ENCODE data around the gene PPP2R5E. TPM values are rescaled to one million over a fixed set of nuclear protein-coding genes. Genes with fewer than 3 reads are reported as not detected.

Gene PPP2R5E
- total RNA-seq, 1 donor from 2014 or later, result 72.0 TPM

GRCh38 chr14:63496837-63497400, 46.3 kb downstream of the PPP2R5E start:
- Histone ChIP-seq H4K20me1 (ENCODE audit: low read depth) (peaks cover 80% of the 10 kb centered on the region), H2AFZ (replicated peaks) (no peak overlapping the region), H3K79me2 (ENCODE audit: low read depth) (peaks cover 99% of the 10 kb centered on the region), H3F3A (ENCODE audit: low read depth) (no peaks in the 10 kb centered on the region), H3K27ac (no peak overlapping the region), H3K4me2 (no peak overlapping the region), H3K27me3 (no peaks in the 10 kb centered on the region), H3K36me3 (no peaks in the 10 kb centered on the region), H3K4me1 (peaks cover 11% of the 10 kb centered on the region), H3K9ac (no peak overlapping the region), H3K9me3 (ENCODE audit: low read depth) (no peaks in the 10 kb centered on the region), H3K4me3 (no peak overlapping the region)
- H3K4me3 Mint-ChIP-seq, result no peak overlapping the region
- DNase-seq (ENCODE audit: low spot score), result no peak
- no peak overlapping the region for H3K27ac Mint-ChIP-seq
- no peaks in the 10 kb centered on the region for H3K9me3 Mint-ChIP-seq
- peaks cover 2% of the 10 kb centered on the region for H3K36me3 Mint-ChIP-seq
- no peaks in the 10 kb centered on the region for H3K27me3 Mint-ChIP-seq (ENCODE audit: insufficient read depth, low read depth)
- TF ChIP-seq CTCF (IDR thresholded peaks at IDR 0.05) (no peak), EZH2phosphoT487 (IDR thresholded peaks at IDR 0.05) (no peak), EZH2 (IDR thresholded peaks at IDR 0.05) (no peak)
- H3K4me1 Mint-ChIP-seq, result peaks cover 24% of the 10 kb centered on the region

GRCh38 chr14:63493246-63493645, 49.9 kb downstream of the PPP2R5E start:
- Histone ChIP-seq H3K9me3 (ENCODE audit: low read depth) (no peaks in the 10 kb centered on the region), H3K4me1 (peaks cover 11% of the 10 kb centered on the region), H4K20me1 (ENCODE audit: low read depth) (peaks cover 81% of the 10 kb centered on the region), H2AFZ (replicated peaks) (no peak overlapping the region), H3K27me3 (no peaks in the 10 kb centered on the region), H3K79me2 (ENCODE audit: low read depth) (peaks cover 100% of the 10 kb centered on the region), H3K9ac (no peak overlapping the region), H3K27ac (no peak overlapping the region), H3K4me3 (no peak overlapping the region), H3K36me3 (no peaks in the 10 kb centered on the region), H3F3A (ENCODE audit: low read depth) (no peaks in the 10 kb centered on the region), H3K4me2 (no peak overlapping the region)
- Mint-ChIP-seq H3K36me3 (peaks cover 5% of the 10 kb centered on the region), H3K9me3 (no peaks in the 10 kb centered on the region), H3K4me1 (peaks cover 15% of the 10 kb centered on the region), H3K27ac (no peak overlapping the region), H3K27me3 (ENCODE audit: insufficient read depth, low read depth) (no peaks in the 10 kb centered on the region), H3K4me3 (no peak overlapping the region)
- no peak for TF ChIP-seq EZH2 (IDR thresholded peaks at IDR 0.05)
- no peak for TF ChIP-seq EZH2phosphoT487 (IDR thresholded peaks at IDR 0.05)
- TF ChIP-seq CTCF (IDR thresholded peaks at IDR 0.05), result peak; percentile 23
- peak; percentile 64 for DNase-seq (ENCODE audit: low spot score)

- H3K4me1 ChIP-seq, result peaks cover 15% of the 10 kb centered on the region
- peaks cover 2% of the 10 kb centered on the region for H3F3A ChIP-seq (ENCODE audit: low read depth)
- H3K4me2 ChIP-seq, result no peak overlapping the region
- no peak overlapping the region for H2AFZ ChIP-seq (replicated peaks)
- peaks cover 81% of the 10 kb centered on the region for H4K20me1 ChIP-seq (ENCODE audit: low read depth)
- TF ChIP-seq EZH2phosphoT487 (IDR thresholded peaks at IDR 0.05) (no peak), CTCF (IDR thresholded peaks at IDR 0.05) (no peak), EZH2 (IDR thresholded peaks at IDR 0.05) (no peak)
- no peaks in the 10 kb centered on the region for H3K36me3 ChIP-seq
- H3K27me3 Mint-ChIP-seq (ENCODE audit: insufficient read depth, low read depth), result no peaks in the 10 kb centered on the region
- H3K79me2 ChIP-seq (ENCODE audit: low read depth), result peaks cover 100% of the 10 kb centered on the region
- H3K4me3 Mint-ChIP-seq, result no peak overlapping the region
- H3K9me3 ChIP-seq (ENCODE audit: low read depth), result no peaks in the 10 kb centered on the region
- no peak overlapping the region for H3K4me3 ChIP-seq
- H3K27me3 ChIP-seq, result no peaks in the 10 kb centered on the region
- H3K27ac Mint-ChIP-seq, result no peak overlapping the region
- DNase-seq (ENCODE audit: low spot score), result no peak
- peaks cover 5% of the 10 kb centered on the region for H3K36me3 Mint-ChIP-seq
- H3K4me1 Mint-ChIP-seq, result peaks cover 11% of the 10 kb centered on the region
- no peaks in the 10 kb centered on the region for H3K9me3 Mint-ChIP-seq
- no peak overlapping the region for H3K9ac ChIP-seq
- no peak overlapping the region for H3K27ac ChIP-seq
Measured at GRCh38 chr14:63492391-63492790, 50.8 kb downstream of the PPP2R5E start.
